ENCODE data around the gene GFPT2. TPM values are rescaled to one million over a fixed set of nuclear protein-coding genes. Genes with fewer than 3 reads are reported as not detected.

Gene GFPT2
- total and polyA plus RNA-seq, 2 of the 8 experiments (the other 6 are each of a cell fraction or from before 2014, with no cell fraction given), result 83.7 to 143 TPM

DNA sequence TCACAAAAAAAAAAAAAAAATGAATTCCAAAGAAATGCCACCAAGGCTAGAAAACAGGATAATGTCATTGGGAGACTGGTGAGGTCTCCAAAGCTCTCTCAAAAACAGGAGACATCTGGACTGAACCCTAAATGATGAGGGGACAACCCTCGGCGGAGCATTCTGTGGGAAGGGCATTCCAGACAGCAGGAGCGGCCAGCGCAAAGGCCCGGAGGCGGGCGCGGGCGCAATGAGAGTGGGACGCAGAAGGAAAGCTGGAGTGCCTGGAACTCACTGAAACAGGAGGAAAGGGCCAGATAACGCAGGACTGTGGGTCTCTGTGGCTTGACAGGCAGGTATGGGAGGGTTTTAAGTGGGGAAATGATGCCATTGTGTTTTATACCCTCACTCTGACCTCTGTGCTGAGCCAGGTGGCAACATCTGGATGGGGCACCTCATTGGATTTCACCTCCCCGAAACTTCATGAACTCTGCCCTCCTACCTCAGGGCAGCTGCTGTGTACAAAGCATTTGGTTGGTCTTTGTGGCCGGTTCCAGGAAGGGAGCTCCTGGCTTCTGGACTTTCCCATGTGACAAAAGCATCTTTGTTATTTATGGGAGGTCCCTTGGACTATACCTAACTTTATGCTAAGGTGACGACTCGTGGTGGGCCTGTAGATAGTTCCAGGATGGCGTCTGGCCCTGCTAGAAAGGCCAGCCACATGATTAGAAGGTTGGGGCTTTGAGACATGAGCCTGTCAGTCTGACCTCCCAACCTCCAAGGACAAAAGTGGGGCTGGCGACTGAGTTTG lies 49.7 kb downstream of the GFPT2 start (continued):
- no peak for TF ChIP-seq TAF1 (IDR thresholded peaks at IDR 0.05; ENCODE audit: low read depth, low read length)

All from H1 (cell line).